GM19240 (cell line): ENCODE data around the gene PLXNA4.
"Not testable (repeated sequence)": the region's sequence is repeated elsewhere in the genome, so short reads cannot be mapped to it uniquely, and the experiment has no call there.

ENCODE experiments used
- DNase-seq: peaks from one replicate; pipeline ENCODE4 v3.0.0; 2011; ENCODE audit warnings: low spot score; ENCODE audit not compliant: insufficient read length

PLXNA4 gene

GRCh38 chr7:132181371-132181770, 394.9 kb downstream of the PLXNA4 start:
- DNase-seq: no peak

GRCh38 chr7:132180481-132180880, 395.8 kb downstream of the PLXNA4 start:
- DNase-seq: no peak

- DNase-seq: no peak
Observed at GRCh38 chr7:132179681-132180080, 396.6 kb downstream of the PLXNA4 start.

- DNase-seq: no peak
Observed at GRCh38 chr7:132179080-132179430, 397.2 kb downstream of the PLXNA4 start.

GRCh38 chr7:132178402-132179079, 397.7 kb downstream of the PLXNA4 start:
- not testable (repeated sequence) for DNase-seq

GRCh38 chr7:132177708-132178401, 398.4 kb downstream of the PLXNA4 start:
- no peak for DNase-seq

GRCh38 chr7:132176719-132177118, 399.6 kb downstream of the PLXNA4 start:
- DNase-seq: no peak

- no peak for DNase-seq
Observed at GRCh38 chr7:132171130-132171576, 405.1 kb downstream of the PLXNA4 start.

- DNase-seq: no peak
Observed at GRCh38 chr7:132169730-132170129, 406.5 kb downstream of the PLXNA4 start.

- no peak for DNase-seq
Observed at GRCh38 chr7:132168239-132168638, 408.0 kb downstream of the PLXNA4 start.

- not testable (repeated sequence) for DNase-seq
Observed at GRCh38 chr7:132165695-132166094, 410.6 kb downstream of the PLXNA4 start.

- no peak for DNase-seq
Observed at GRCh38 chr7:132164558-132165125, 411.6 kb downstream of the PLXNA4 start.

GRCh38 chr7:132162556-132163144, 413.6 kb downstream of the PLXNA4 start:
- no peak for DNase-seq

- DNase-seq: no peak
Observed at GRCh38 chr7:132161976-132162375, 414.3 kb downstream of the PLXNA4 start.

GRCh38 chr7:132161533-132161915, 414.7 kb downstream of the PLXNA4 start:
- no peak for DNase-seq

- no peak for DNase-seq
Observed at GRCh38 chr7:132160611-132161532, 415.4 kb downstream of the PLXNA4 start.

- DNase-seq: no peak
Observed at GRCh38 chr7:132158841-132159240, 417.4 kb downstream of the PLXNA4 start.

GRCh38 chr7:132158166-132158565, 418.1 kb downstream of the PLXNA4 start:
- no peak for DNase-seq

- DNase-seq: no peak
Observed at GRCh38 chr7:132155715-132156114, 420.6 kb downstream of the PLXNA4 start.

GRCh38 chr7:132154695-132155471, 421.4 kb downstream of the PLXNA4 start:
- DNase-seq: no peak
